ENCODE data around the gene PARD3.

Gene PARD3

DNA sequence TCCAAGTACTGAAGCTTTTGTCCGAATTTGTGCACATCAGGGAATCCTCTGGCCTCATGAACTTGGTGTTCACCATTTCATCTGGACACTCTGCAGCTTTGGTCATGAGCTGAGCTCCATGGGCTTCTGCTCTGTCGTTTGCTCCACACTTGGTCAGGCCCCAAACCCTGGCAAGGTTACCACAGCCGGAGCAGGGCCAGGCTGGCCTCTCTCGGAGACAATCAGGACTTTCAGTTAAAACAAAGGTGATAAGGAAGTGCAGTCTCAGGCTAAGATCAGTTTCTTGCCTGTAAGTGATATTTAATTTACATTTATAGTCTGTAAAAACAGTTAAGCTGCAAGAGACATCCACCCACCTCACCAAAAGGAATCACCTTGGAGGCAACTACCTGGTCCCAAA is 558.9 kb downstream of the PARD3 start:
- Histone ChIP-seq H3K27me3 (ENCODE audit: control insufficient read depth, insufficient read depth, low read length, poor library complexity, severe bottlenecking) (no peaks in the 10 kb centered on the region), H3K36me3 (ENCODE audit: control insufficient read depth, insufficient read depth, low read length) (no peaks in the 10 kb centered on the region), H3K9me3 (ENCODE audit: control insufficient read depth, low read length) (no peaks in the 10 kb centered on the region), H3K4me3 (ENCODE audit: insufficient read depth, low read depth, low read length) (no peak overlapping the region), H3K4me1 (ENCODE audit: control insufficient read depth, insufficient read depth, low read length) (no peaks in the 10 kb centered on the region), H3K27ac (ENCODE audit: insufficient read depth, low read depth, low read length, poor library complexity, severe bottlenecking) (no peak overlapping the region)
- 88 to 90% methylated on average over 4 of the region's 4 CpGs for WGBS, 2 experiments

DNA sequence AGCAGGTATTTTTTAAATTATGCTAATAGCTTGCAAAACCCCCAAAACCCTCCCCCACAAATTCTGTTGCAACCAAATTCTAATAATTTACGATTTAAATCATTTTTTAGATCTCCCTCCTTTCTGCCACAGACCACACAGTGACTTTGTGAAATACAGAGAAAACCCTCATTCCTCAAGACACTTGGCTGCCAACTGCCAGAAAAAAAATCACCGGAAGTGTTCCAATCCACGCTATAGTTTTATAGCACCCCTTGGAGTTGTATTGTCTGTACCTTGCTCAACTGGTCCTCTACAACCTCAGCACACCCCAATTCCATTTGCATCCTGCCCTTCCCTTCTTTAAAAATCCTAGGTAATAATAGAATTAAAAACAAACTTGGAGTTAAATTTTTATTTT is 560.1 kb downstream of the PARD3 start:
- no peaks in the 10 kb centered on the region for H3K27me3 ChIP-seq (ENCODE audit: control insufficient read depth, insufficient read depth, low read length, poor library complexity, severe bottlenecking)
- no peak overlapping the region for H3K4me3 ChIP-seq (ENCODE audit: insufficient read depth, low read depth, low read length)
- H3K27ac ChIP-seq (ENCODE audit: insufficient read depth, low read depth, low read length, poor library complexity, severe bottlenecking) = no peak overlapping the region
- no peaks in the 10 kb centered on the region for H3K9me3 ChIP-seq (ENCODE audit: control insufficient read depth, low read length)
- H3K4me1 ChIP-seq (ENCODE audit: control insufficient read depth, insufficient read depth, low read length) = no peaks in the 10 kb centered on the region
- 92 to 93% methylated on average over 3 of the region's 3 CpGs for WGBS, 2 experiments
- H3K36me3 ChIP-seq (ENCODE audit: control insufficient read depth, insufficient read depth, low read length) = no peaks in the 10 kb centered on the region

- Histone ChIP-seq H3K27me3 (ENCODE audit: control insufficient read depth, insufficient read depth, low read length, poor library complexity, severe bottlenecking) (no peaks in the 10 kb centered on the region), H3K4me3 (ENCODE audit: insufficient read depth, low read depth, low read length) (no peak overlapping the region), H3K36me3 (ENCODE audit: control insufficient read depth, insufficient read depth, low read length) (no peaks in the 10 kb centered on the region), H3K4me1 (ENCODE audit: control insufficient read depth, insufficient read depth, low read length) (no peaks in the 10 kb centered on the region), H3K27ac (ENCODE audit: insufficient read depth, low read depth, low read length, poor library complexity, severe bottlenecking) (no peak overlapping the region), H3K9me3 (ENCODE audit: control insufficient read depth, low read length) (no peaks in the 10 kb centered on the region)
Observed at GRCh38 chr10:34254596-34254995, 560.5 kb downstream of the PARD3 start.

- H3K27me3 ChIP-seq (ENCODE audit: control insufficient read depth, insufficient read depth, low read length, poor library complexity, severe bottlenecking) = no peaks in the 10 kb centered on the region
- WGBS, 2 experiments = 53 to 54% methylated on average over 7 of the region's 7 CpGs
- no peaks in the 10 kb centered on the region for H3K36me3 ChIP-seq (ENCODE audit: control insufficient read depth, insufficient read depth, low read length)
- no peaks in the 10 kb centered on the region for H3K4me1 ChIP-seq (ENCODE audit: control insufficient read depth, insufficient read depth, low read length)
- H3K4me3 ChIP-seq (ENCODE audit: insufficient read depth, low read depth, low read length) = no peak overlapping the region
- H3K27ac ChIP-seq (ENCODE audit: insufficient read depth, low read depth, low read length, poor library complexity, severe bottlenecking) = no peak overlapping the region
- H3K9me3 ChIP-seq (ENCODE audit: control insufficient read depth, low read length) = no peaks in the 10 kb centered on the region
Observed at GRCh38 chr10:34252111-34252510, 563.0 kb downstream of the PARD3 start.

- 94 to 96% methylated on average over 3 to 4 of the region's 4 CpGs for WGBS, 2 experiments
- no peak overlapping the region for H3K4me3 ChIP-seq (ENCODE audit: insufficient read depth, low read depth, low read length)
- no peak overlapping the region for H3K27ac ChIP-seq (ENCODE audit: insufficient read depth, low read depth, low read length, poor library complexity, severe bottlenecking)
- no peaks in the 10 kb centered on the region for H3K4me1 ChIP-seq (ENCODE audit: control insufficient read depth, insufficient read depth, low read length)
- no peaks in the 10 kb centered on the region for H3K36me3 ChIP-seq (ENCODE audit: control insufficient read depth, insufficient read depth, low read length)
- H3K9me3 ChIP-seq (ENCODE audit: control insufficient read depth, low read length) = no peaks in the 10 kb centered on the region
- no peaks in the 10 kb centered on the region for H3K27me3 ChIP-seq (ENCODE audit: control insufficient read depth, insufficient read depth, low read length, poor library complexity, severe bottlenecking)
Observed at GRCh38 chr10:34251177-34251576, 563.9 kb downstream of the PARD3 start.

- H3K27me3 ChIP-seq (ENCODE audit: control insufficient read depth, insufficient read depth, low read length, poor library complexity, severe bottlenecking) = no peaks in the 10 kb centered on the region
- 93 to 96% methylated on average over 2 of the region's 3 CpGs for WGBS, 2 experiments
- H3K4me1 ChIP-seq (ENCODE audit: control insufficient read depth, insufficient read depth, low read length) = no peaks in the 10 kb centered on the region
- H3K9me3 ChIP-seq (ENCODE audit: control insufficient read depth, low read length) = no peaks in the 10 kb centered on the region
- H3K36me3 ChIP-seq (ENCODE audit: control insufficient read depth, insufficient read depth, low read length) = no peaks in the 10 kb centered on the region
- H3K4me3 ChIP-seq (ENCODE audit: insufficient read depth, low read depth, low read length) = no peak overlapping the region
- no peak overlapping the region for H3K27ac ChIP-seq (ENCODE audit: insufficient read depth, low read depth, low read length, poor library complexity, severe bottlenecking)
Observed at GRCh38 chr10:34250722-34251121, 564.4 kb downstream of the PARD3 start.

DNA sequence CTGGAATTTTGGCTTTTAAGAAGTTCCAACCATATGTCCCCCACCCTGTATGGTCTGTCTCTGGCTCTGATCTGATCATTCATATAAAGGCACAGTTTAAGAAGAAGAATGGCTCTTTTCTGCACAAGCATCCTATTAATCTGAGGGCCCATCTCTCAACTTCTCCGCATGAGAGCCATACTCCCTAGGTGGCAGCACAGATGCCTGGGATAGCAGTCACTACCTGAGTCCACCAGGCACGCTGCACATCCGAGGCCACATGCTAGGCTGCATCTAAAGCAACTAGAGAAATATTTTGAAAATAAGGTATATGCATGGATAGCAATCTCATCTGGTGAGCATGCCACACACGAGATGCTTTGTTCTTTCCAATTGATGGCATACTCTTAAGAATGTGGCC is 565.5 kb downstream of the PARD3 start:
- no peak overlapping the region for H3K27ac ChIP-seq (ENCODE audit: insufficient read depth, low read depth, low read length, poor library complexity, severe bottlenecking)
- H3K4me3 ChIP-seq (ENCODE audit: insufficient read depth, low read depth, low read length) = no peak overlapping the region
- no peaks in the 10 kb centered on the region for H3K36me3 ChIP-seq (ENCODE audit: control insufficient read depth, insufficient read depth, low read length)
- H3K27me3 ChIP-seq (ENCODE audit: control insufficient read depth, insufficient read depth, low read length, poor library complexity, severe bottlenecking) = no peaks in the 10 kb centered on the region
- no peaks in the 10 kb centered on the region for H3K4me1 ChIP-seq (ENCODE audit: control insufficient read depth, insufficient read depth, low read length)
- WGBS, 2 experiments = 78 to 85% methylated on average over 4 of the region's 4 CpGs
- H3K9me3 ChIP-seq (ENCODE audit: control insufficient read depth, low read length) = no peaks in the 10 kb centered on the region

GRCh38 chr10:34247560-34247959 is 567.5 kb downstream of the PARD3 start:
- WGBS, 2 experiments = 88 to 100% methylated on average over 2 to 3 of the region's 3 CpGs
- Histone ChIP-seq H3K36me3 (ENCODE audit: control insufficient read depth, insufficient read depth, low read length) (no peaks in the 10 kb centered on the region), H3K9me3 (ENCODE audit: control insufficient read depth, low read length) (no peaks in the 10 kb centered on the region), H3K4me1 (ENCODE audit: control insufficient read depth, insufficient read depth, low read length) (no peaks in the 10 kb centered on the region), H3K27ac (ENCODE audit: insufficient read depth, low read depth, low read length, poor library complexity, severe bottlenecking) (no peak overlapping the region), H3K4me3 (ENCODE audit: insufficient read depth, low read depth, low read length) (no peak overlapping the region), H3K27me3 (ENCODE audit: control insufficient read depth, insufficient read depth, low read length, poor library complexity, severe bottlenecking) (no peaks in the 10 kb centered on the region)

DNA sequence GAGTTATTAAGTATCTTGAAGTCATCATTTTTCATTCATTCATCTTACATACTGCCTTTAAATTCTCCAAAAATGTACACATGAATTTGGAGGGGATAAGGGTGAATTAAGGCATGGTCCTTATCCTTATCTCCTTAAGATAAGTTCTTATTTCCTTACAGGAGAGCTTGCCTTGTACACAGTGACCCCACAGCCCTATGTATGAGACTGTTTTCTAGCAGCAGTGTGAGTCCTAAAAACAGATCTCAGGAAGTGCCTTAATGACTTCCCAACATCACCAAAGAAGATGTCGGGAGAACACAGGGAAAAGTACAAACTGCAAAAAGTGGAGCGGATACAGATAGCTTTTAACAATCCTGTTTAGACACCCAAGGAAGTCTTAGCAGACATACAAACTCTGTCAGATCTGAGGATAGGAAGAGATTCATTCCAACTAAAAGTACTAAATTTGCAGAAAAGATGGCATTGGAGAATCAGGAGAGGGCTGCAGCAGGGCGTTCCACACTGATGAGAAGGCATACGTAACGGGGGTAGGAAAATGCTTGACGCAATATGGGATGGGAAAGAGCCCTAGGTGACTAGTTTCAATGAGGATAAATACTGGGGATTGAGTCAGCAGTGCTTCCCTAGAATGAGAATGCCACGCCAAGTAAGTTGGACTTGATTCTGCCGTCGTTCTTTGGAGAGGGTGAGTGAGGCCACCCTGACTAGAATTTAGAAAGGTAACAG is 570.2 kb downstream of the PARD3 start:
- H3K4me1 ChIP-seq (ENCODE audit: control insufficient read depth, insufficient read depth, low read length) = no peaks in the 10 kb centered on the region
- WGBS, 2 experiments = 94% methylated on average over 9 of the region's 9 CpGs
- H3K36me3 ChIP-seq (ENCODE audit: control insufficient read depth, insufficient read depth, low read length) = no peaks in the 10 kb centered on the region
- H3K27me3 ChIP-seq (ENCODE audit: control insufficient read depth, insufficient read depth, low read length, poor library complexity, severe bottlenecking) = no peaks in the 10 kb centered on the region
- no peak overlapping the region for H3K4me3 ChIP-seq (ENCODE audit: insufficient read depth, low read depth, low read length)
- no peaks in the 10 kb centered on the region for H3K9me3 ChIP-seq (ENCODE audit: control insufficient read depth, low read length)
- no peak overlapping the region for H3K27ac ChIP-seq (ENCODE audit: insufficient read depth, low read depth, low read length, poor library complexity, severe bottlenecking)

DNA sequence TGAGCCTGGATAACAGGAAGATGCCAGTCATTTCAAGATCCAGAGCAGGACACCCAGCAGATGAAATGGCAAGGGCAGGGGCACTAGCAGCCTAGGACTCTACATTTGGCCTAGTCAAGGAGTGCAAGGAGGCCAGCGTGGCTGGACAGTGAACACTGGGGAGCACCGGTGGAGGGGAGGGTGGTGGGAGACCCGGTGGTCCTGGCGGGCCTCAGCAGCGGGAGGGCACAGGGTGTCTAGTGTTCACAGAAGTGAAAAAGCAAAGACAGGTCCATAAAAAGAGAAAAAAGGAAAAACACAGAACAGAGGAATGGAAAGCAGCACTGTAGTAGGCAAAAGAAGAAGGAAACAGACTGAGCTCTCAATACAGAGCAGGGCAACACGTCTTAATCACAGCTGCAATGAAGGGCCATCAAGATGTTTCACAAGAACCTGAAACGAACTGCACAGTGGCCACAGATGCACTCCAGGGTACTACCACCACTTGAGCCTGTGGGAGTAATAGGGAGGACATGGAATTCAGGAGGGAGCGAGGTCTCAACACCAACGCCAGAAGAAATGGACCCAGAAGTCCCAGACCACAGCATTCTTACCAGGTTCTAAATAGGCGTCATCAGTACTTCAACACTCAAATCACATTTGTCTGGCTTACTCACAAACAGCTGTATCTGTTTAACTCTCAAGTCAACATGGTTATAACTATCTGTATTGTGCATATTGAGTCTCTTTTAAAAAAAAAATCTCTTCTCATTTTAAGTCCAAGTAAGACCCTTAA is 573.7 kb downstream of the PARD3 start:
- H3K9me3 ChIP-seq (ENCODE audit: control insufficient read depth, low read length) = no peaks in the 10 kb centered on the region
- 93 to 97% methylated on average over 10 of the region's 10 CpGs for WGBS, 2 experiments
- no peak overlapping the region for H3K27ac ChIP-seq (ENCODE audit: insufficient read depth, low read depth, low read length, poor library complexity, severe bottlenecking)
- H3K27me3 ChIP-seq (ENCODE audit: control insufficient read depth, insufficient read depth, low read length, poor library complexity, severe bottlenecking) = no peaks in the 10 kb centered on the region
- H3K4me3 ChIP-seq (ENCODE audit: insufficient read depth, low read depth, low read length) = no peak overlapping the region
- H3K36me3 ChIP-seq (ENCODE audit: control insufficient read depth, insufficient read depth, low read length) = no peaks in the 10 kb centered on the region
- peaks cover 20% of the 10 kb centered on the region for H3K4me1 ChIP-seq (ENCODE audit: control insufficient read depth, insufficient read depth, low read length)

Measured in ectodermal cell (in vitro differentiated cells).